Activated CD4-positive, alpha-beta T cell treated with anti-CD3 and anti-CD28 coated beads for 1 hour (primary cell): ENCODE results near the gene ICAM2.
"Not testable (repeated sequence)": the region's sequence is repeated elsewhere in the genome, so short reads cannot be mapped to it uniquely, and the experiment has no call there.

ENCODE experiments used
- DNase-seq: peaks from one replicate; pipeline ENCODE4 v3.0.0-alpha.2; 2020

ICAM2 gene

GRCh38 chr17:64007838-64008282 is 12.6 kb downstream of the ICAM2 start:
- no peak for DNase-seq

DNA sequence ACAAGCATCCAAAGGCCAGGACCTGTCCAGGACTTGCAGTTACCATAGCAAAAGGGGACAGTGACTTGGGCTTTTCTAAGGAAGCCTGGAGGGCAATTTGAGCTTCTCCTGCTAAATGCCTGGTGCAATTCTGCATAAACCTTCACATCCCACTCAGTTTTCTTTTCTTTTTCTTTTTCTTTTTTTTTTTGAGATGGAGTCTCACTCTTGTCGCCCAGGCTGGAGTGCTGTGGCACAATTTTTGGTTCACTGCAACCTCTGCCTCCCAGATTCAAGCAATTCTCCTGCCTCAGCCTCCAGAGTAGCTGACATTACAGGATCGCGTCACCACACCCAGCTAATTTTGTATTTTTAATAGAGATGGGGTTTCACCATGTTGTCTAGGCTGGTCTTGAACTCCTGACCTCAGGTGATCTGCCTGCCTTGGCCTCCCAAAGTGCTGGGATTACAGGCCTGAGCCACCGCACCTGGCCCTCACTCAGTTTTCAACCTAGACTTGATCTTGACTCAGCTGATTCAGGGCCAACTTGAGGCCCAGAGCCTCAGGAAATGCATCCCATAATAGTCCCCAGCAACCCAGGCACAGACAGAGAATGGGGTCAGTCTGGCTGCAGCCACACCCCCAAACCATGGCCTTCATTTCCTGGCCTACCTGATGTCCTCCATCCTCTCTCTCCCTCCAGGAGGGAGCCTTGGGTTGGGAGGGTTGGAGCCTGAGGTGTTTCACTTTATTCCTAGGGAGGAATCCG is 13.2 kb downstream of the ICAM2 start:
- not testable (repeated sequence) for DNase-seq

- no peak for DNase-seq
Observed at GRCh38 chr17:64006361-64007088, 13.9 kb downstream of the ICAM2 start.

GRCh38 chr17:64005734-64006167 is 14.7 kb downstream of the ICAM2 start:
- no peak for DNase-seq

- peak; percentile 7 for DNase-seq
Observed at GRCh38 chr17:64004903-64005733, 15.3 kb downstream of the ICAM2 start.

DNA sequence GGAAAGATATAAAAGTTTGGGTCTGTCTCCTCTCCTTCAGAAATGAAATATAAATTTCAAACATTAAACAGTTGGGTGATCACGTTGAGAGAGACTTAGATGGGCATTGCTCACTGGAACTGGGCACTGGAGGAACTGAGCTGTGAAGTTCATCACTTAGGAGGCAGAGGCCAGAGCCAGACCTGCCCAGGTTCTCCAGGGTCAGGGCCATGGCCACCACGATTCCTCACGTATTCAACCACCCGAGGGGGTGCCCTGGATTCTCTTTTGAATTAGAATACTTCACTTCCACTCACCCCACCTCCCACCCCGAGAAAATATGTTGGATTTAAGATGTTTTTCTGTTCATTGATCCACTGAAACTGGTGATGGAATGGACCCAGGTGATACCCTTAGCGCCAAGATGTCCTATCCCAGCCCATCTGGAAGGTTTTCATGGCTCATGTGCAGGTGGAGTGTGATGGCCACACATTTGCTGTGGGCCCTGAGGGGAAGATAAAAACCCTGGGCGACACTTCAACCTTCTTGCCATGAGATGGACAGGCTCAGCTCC is 16.1 kb downstream of the ICAM2 start:
- DNase-seq: no peak

- no peak for DNase-seq
Observed at GRCh38 chr17:64003526-64004121, 16.8 kb downstream of the ICAM2 start.

- DNase-seq: no peak
Observed at GRCh38 chr17:64002658-64003525, 17.5 kb downstream of the ICAM2 start.

DNA sequence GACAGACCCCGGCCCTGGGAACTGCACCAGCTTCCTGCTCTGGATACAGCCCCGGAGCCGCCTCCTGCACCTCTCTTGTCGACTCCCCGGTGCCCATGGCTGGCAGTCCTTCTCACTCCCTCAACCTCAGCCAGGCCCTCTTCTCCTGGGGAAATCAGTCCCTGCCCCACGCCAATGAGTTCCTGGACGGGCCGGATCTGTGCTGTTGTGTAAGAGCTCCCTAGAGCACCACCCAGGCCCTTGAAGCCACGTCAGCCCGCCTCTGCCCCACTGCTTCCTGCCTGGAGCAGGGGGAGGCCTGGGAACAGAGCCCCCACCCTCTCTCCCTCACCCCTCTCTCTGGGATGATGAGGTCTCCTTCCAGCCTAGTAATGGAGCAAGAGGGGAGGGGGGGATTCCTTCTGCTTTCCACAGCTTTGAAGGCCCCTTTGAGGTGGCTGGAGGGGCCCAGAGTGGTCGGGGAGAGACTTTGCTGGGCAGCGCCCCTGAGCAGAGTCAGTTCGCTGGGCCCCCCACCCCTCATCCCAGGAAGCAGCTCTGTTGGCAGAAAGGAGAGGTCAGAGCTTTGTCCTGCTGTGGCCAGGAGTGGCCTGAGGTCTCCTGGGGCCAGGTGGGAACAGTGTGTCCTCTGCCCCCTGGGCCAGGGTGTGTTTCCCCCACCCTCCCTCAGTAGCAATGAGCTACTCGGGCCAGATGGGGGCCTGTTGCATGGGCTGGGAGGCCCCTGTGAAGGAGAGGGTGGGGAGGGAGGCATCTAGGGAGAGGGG is 18.5 kb downstream of the ICAM2 start:
- peak; percentile 8 for DNase-seq

- DNase-seq: peak; percentile 7
Observed at GRCh38 chr17:64001091-64001579, 19.3 kb downstream of the ICAM2 start.

- no peak for DNase-seq
Observed at GRCh38 chr17:63999680-64000531, 20.5 kb downstream of the ICAM2 start.

DNA sequence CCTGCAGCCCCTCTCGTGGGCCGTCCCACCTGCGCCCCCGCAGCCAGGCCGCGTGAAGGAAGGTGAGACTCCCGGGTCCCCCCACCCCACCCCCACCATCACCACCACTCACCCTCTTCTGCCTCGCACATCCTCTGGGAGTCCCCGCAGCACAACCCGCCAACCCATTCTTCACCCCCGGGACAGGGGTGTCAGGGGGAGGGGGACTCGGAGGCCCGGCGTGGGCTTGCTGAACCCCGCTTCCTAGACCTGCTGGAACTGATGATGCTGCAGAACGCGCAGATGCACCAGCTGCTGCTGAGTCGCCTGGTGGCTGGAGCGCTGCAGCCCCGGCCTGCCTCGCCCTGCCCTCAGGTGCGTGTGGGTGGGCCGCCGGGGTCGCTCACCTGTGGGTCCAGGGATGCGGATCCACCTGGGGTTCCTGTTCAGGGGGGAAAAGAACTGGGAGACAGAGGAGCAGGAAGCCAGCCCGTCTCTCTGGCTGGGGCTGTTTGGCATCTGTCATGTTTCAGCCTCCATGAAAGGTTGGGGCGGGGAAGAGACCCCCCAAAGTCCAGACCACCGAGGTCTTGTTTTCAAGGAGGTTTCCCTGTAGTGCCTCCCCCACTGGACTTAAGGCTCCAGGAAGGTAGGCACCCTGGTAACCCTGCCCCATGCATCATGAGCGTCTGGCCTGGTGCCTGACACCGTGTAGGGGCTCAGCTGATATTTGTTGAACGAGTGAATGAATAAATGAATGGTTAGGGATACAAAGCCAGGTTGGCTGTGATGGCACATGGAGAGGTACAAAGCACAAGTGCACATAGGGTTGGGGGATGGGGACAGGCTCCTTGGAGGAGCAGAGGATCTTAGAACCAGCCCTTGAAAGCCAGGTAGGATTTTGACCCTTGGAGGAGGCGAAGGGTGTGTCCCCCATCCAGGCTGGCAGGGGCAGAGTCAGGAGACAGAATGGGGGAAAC is 21.4 kb downstream of the ICAM2 start:
- DNase-seq: no peak

GRCh38 chr17:63998050-63998720 is 22.2 kb downstream of the ICAM2 start, which contains the start of gene PRR29:
Gene PRR29 (plus strand): TSS chr17:63998351. CDS start chr17:63998365, 14 bp downstream.
- peak; percentile 69 for DNase-seq

DNA sequence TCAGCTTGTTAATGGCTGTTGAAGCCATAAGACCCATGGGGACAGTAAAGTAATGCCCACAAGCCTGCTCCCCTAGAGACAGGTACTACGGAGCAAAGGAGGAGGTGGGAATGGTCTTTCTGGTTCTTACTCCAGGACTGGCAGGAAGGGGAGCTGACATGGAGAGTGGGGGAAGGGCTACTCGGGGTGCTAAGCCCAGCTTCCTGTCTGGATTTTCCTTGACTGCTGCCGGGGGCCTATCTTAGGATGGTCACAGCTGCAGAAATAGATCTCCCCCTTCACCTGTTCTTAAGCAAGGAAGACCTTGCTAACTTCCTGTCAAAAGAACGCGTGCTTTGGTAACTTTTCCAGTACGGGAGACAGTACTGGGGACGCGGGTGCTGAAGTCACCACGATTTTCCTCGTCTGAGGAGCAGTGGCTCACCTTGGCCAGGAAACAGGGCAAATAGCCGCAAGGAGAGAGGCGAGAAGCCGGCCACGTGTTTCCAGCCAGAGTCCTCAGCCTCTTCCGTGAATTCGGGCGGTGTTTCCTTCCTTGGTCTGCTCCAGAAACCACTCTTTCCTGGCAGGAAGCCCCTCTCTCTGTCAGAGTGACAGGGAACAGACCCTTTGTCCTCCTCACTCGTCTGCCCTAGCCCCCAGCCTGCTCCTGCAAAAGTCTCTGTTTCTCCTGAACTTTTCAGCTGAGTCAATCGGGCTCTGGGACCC is 22.9 kb downstream of the ICAM2 start:
- no peak for DNase-seq

DNA sequence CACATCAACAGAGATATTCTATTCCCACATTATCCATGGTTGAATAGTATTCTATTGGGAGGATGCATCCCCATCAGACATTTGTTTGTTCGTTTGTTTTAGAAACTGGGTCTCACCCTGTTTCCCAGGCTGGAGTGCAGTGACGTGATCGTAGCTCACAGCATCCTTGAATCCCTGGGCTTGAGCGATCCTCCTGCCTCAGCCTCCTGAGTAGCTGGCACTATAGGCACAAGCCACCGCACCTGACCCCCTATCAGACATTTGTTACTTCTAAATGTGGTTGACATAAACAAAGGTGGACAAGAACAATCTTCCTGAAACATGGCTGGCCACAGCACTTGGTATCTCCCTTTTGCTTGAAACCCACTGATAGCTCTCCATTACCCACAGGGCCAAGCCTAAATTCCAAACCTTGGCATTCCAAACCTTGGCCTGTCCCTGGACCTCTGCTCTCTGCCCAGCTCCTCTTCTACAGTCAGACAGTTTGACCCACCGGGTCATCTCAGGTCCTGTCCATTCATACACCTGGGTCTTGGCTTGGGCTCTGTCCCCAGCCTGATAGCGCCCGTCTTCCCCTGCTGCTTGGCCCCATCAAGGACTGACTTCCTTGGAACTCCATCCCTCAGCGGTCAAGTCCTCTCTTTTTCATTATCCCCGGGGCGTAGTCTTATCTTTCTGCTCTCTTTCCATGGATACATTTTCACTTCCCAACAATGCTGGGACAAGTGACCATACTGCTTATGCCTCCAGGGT is 23.8 kb downstream of the ICAM2 start:
- DNase-seq: no peak

GRCh38 chr17:63995626-63996025 is 24.8 kb downstream of the ICAM2 start:
- DNase-seq: no peak
